Mucosa of descending colon (tissue), 3 donors: ENCODE results near the gene SGTA. TPM values are rescaled to one million over a fixed set of nuclear protein-coding genes. Genes with fewer than 3 reads are reported as not detected.
A peak's percentile ranks its signal among the peaks of the same experiment; 100 is the strongest.

Experiments
- ATAC-seq: fragments of 200-7000 bp; cut with Tn5 transposase; one replicate; pipeline ENCODE4 v1.9.1; 2020; ENCODE audit warnings: mild to moderate bottlenecking, moderate library complexity
- DNase-seq, 3 donors: peaks; one replicate each; pipeline ENCODE4 v3.0.0-alpha.2; 2020
- H3K36me3 ChIP-seq: fragments of 200-600 bp; one replicate; pipeline ENCODE4 v1.8.0; 2021; ENCODE audit warnings: low read depth, mild to moderate bottlenecking
- H3K4me1 ChIP-seq: fragments of 200-600 bp; one replicate; pipeline ENCODE4 v1.8.0; 2021; ENCODE audit warnings: low read depth, mild to moderate bottlenecking
- H3K4me3 ChIP-seq: fragments of 200-600 bp; one replicate; pipeline ENCODE4 v1.8.0; 2021; ENCODE audit warnings: mild to moderate bottlenecking
- H3K9me3 ChIP-seq: fragments of 200-600 bp; one replicate; pipeline ENCODE4 v1.8.0; 2021; ENCODE audit warnings: mild to moderate bottlenecking
- intact Hi-C, 2 donors: fragments of 100-400 bp; cut with DNase I in 1 of 2; cut with micrococcal nuclease in 1 of 2; formaldehyde crosslinking; loops; one replicate each; pipeline versions ENCODE4 v1.11.0 to v1.11.1; 2022; cut with DNase I, micrococcal nuclease
- total RNA-seq, 3 donors: library from RNA; stranded (reverse); fragmentation: NEBNext Ultra II Directional in 2 of 3; extraction: Animal tissue kit (Norgen Biotek cat#: 25700) in 2 of 3; gene quantifications; one replicate each; pipeline versions ENCODE4 v1.2.1 to v1.2.4, GENCODE V29; 2021 to 2023
- TF ChIP-seq, protein P1 (sequence below): fragments of 200-600 bp; IDR thresholded peaks from one replicate; pipeline ENCODE4 v1.8.0; 2022; ENCODE audit warnings: antibody characterized with exemption, mild to moderate bottlenecking
- donor health status: DM: no; HTN: no; CAD: no; lungs with moderate emphysema.
- donor health status: DM: no; HTN: no; CAD: no.
- donor health status: DM: no; HTN: yes; CAD: no.

The SGTA gene
- total RNA-seq, 3 donors from 2014 or later = 37.7 to 52.7 (median 48.9) TPM

DNA sequence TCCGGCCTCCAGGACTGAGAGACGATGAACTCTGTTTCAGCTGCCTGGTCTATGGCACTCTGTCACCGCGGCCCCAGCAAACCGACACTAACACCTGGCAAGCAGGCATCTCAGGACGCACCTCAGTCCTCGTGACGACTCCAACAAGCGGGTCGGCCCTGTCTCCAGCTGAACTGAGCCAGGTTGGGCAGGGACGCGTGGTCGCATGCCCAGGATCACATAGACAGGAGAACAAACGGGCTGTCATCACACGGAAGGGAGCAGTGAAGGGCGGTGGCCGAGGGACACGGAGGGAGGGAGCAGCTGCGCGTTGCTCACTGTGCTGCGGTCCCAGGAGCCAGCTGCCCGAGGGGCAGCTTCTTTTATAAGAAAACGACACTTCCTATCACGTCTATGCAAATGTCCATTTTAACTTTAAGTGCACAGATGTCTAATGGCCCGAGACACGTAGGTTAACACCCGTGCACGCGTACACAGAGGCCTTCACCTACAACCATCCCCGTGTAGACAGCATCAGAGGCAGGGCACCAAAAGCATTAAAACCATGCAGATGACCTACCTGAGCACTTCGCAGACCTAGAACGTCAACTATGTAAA is 8.9 kb downstream of the SGTA start:
- DNase-seq (no peak), ATAC-seq (no peak)

DNA sequence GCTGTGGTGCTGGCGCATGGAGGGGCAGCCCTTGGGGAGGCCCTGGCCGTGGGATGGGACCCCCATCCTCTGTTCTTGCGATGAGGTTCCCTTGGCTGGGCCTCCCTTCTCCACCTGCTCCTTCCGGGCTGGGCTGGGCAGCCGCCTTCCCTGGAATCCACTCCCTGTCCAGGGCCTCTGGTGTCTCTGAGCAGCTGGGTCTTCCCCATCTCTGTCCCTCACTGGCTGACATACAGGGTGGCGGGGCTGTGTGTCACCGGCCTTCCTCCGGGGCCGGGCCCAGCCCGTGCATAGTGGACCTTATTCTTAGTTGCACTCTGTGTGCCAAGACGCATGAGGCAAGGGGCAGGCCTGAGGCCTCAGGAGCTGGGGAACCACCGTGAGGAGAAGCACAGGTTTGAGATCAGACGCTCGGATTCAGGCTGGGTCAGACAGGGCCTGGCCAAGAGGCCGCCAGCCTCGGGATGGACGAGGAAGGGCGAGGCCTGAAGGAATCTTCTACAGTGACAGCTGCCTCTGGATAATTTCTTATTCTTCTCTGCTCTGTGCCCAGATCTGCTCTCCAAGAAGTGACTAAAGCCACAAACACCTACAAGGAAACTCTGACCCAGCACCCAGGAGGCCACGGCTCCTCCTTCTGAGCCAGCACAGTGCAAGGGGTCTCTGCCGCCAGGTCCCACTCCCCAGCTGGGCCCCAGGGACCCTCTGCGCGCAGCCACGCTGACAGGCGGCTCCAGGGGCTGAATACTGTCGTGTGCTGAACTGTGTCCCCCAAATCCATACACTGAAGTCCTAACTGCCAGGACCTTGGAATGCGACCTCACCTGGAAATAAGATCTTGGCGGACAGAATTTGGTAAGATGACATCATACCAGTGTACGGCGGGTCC is 11.0 kb downstream of the SGTA start:
- ATAC-seq (no peak), DNase-seq (no peak)
- intact Hi-C loops = no loop called here
- no peak overlapping the region for H3K4me3 ChIP-seq
- H3K9me3 ChIP-seq = no peaks in the 10 kb centered on the region
- peaks cover 7% of the 10 kb centered on the region for H3K4me1 ChIP-seq
- TF ChIP-seq, protein P1, sequence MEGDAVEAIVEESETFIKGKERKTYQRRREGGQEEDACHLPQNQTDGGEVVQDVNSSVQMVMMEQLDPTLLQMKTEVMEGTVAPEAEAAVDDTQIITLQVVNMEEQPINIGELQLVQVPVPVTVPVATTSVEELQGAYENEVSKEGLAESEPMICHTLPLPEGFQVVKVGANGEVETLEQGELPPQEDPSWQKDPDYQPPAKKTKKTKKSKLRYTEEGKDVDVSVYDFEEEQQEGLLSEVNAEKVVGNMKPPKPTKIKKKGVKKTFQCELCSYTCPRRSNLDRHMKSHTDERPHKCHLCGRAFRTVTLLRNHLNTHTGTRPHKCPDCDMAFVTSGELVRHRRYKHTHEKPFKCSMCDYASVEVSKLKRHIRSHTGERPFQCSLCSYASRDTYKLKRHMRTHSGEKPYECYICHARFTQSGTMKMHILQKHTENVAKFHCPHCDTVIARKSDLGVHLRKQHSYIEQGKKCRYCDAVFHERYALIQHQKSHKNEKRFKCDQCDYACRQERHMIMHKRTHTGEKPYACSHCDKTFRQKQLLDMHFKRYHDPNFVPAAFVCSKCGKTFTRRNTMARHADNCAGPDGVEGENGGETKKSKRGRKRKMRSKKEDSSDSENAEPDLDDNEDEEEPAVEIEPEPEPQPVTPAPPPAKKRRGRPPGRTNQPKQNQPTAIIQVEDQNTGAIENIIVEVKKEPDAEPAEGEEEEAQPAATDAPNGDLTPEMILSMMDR = no peak
- H3K36me3 ChIP-seq = no peaks in the 10 kb centered on the region

More for the DNA sequence above, 8.9 kb downstream of the SGTA start:
- peaks cover 7% of the 10 kb centered on the region for H3K4me1 ChIP-seq
- TF ChIP-seq, protein P1 = no peak
- intact Hi-C loops = no loop called here
- no peak overlapping the region for H3K4me3 ChIP-seq
- no peaks in the 10 kb centered on the region for H3K9me3 ChIP-seq
- H3K36me3 ChIP-seq = no peaks in the 10 kb centered on the region

DNA sequence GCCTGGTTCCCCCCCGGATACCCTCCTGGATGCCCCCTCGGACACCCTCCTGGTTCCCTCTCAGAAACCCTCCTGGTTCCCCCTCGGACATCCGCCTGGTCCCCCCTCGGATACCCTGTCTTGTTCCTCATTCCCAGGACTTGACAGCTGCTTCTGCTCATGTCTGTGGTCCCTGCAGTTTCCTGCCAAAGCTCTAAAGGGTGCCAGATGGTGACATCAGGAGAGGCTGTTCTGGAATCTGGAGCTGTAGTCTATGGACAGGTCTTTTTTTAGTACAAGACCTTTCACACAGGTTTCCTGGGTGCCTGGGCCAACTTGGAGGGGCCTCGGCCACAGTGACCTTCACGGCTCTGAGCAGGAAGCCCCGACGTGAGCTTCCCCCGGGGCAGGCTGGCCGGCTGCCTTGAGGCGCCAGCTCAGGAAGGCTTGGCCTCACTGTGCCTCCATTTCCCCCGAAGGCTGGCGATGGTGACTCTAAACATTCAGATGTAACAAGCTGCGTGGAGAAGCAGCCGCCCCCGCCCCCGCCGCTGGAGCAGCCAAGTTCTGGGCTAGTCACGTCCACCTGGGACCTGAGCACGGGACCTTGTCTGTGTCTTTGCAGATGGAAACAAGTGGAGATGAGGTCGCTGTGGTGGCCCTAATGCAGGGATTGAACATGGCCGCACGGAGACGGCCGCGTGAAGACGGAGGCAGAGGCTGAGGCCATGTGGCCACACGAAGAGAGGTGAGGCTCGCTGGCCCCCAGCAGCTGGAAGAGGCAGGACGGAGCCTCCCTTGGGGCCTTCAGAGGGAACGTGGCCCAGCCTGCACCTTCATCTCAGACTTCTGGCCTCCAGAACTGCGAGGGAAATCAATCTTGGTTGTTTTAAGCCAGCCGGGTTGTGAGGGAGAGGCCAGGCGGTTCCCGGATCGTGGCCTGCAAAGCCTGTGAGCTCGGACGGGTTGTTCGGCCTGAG is 12.7 kb downstream of the SGTA start:
- DNase-seq = peak in 1 of 3 donors; percentile 52
- TF ChIP-seq, protein P1 = no peak
- H3K9me3 ChIP-seq = no peaks in the 10 kb centered on the region
- H3K4me1 ChIP-seq = peaks cover 7% of the 10 kb centered on the region
- H3K36me3 ChIP-seq = no peaks in the 10 kb centered on the region
- intact Hi-C loops = no loop called here
- no peak overlapping the region for H3K4me3 ChIP-seq
- peak; percentile 29 for ATAC-seq

DNA sequence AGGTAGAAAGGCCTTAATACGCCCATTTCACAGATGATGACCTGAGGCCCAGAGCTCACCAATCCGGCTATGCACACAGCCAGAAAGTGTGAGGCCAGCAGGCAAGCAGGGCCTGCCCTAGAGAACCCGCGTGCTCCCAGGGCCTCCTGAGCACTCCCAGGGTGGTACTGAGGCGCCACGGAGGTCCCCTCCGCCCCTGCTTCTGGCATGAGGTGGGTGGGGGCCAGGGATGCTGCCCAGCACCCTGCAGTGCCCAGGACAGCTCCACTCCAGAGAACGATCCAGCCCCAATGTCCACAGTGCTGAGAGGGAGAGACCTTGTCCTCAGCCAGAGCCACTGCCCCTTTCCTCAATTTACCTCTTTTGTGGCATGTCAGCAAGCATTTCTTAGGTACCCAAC is 13.9 kb downstream of the SGTA start:
- H3K36me3 ChIP-seq = no peaks in the 10 kb centered on the region
- no peak for DNase-seq
- H3K4me1 ChIP-seq = peaks cover 7% of the 10 kb centered on the region
- intact Hi-C loops = no loop called here
- no peak for ATAC-seq
- H3K9me3 ChIP-seq = no peaks in the 10 kb centered on the region
- H3K4me3 ChIP-seq = no peak overlapping the region
- TF ChIP-seq, protein P1 = no peak

DNA sequence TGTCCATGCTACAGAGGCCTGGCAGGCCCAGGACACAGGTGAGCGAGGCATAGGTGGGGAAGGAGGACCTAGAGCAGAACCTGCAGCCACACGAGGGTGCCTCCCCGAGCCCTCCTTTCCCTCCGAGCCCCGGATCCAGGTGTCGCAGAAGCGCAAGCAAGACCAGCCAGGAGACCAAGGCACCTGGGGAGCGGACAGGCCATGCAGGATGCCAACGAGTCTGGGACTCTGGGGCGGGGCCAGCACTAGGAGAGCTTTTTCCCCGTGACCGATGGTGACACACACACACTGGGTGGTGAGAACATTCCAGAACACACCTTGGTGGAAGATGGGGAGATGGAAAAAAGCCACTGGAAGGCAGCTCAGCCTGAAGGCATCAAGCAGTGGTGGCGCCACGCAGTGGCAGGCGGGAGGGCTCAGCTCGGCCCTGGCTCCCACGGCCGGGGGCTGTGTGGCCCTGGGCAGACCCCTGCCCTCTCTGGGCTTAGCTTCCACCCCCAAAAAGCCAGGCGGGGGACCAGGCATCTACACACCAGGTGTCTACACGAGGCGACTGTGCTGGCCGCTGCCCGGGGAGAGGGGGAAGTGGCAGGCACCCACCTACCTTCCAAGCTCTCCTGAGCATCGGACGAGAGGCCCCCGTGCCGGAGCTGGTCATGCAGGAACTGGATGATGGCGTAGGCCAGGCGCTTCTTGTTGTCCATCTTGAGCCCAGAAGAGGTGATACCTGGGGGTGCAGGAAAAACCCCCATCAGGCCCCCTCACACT is 14.5 kb downstream of the SGTA start:
- Histone ChIP-seq H3K9me3 (no peaks in the 10 kb centered on the region), H3K4me3 (no peak overlapping the region), H3K4me1 (peaks cover 7% of the 10 kb centered on the region), H3K36me3 (no peaks in the 10 kb centered on the region)
- no peak for ATAC-seq
- TF ChIP-seq, protein P1 = no peak
- DNase-seq = no peak
- intact Hi-C loops = no loop called here
